GM19351 (cell line): Measurements from ENCODE around the gene BPIFB2.

ENCODE experiments used
- ATAC-seq: cut with Tn5 transposase; IDR thresholded peaks from one replicate; pipeline ENCODE4 v1.9.1; 2021; ENCODE audit warnings: mild to moderate bottlenecking, moderate library complexity; ENCODE audit not compliant: unreplicated experiment

Gene BPIFB2

GRCh38 chr20:32984196-32984595 is 23.3 kb upstream of the BPIFB2 start:
- ATAC-seq = no peak

GRCh38 chr20:32984631-32985354 is 22.7 kb upstream of the BPIFB2 start:
- ATAC-seq = no peak

- ATAC-seq = no peak
Measured at GRCh38 chr20:32985596-32985995, 21.9 kb upstream of the BPIFB2 start.

- no peak for ATAC-seq
Measured at GRCh38 chr20:32986331-32986966, 21.1 kb upstream of the BPIFB2 start.

- ATAC-seq = no peak
Measured at GRCh38 chr20:32987044-32987825, 20.3 kb upstream of the BPIFB2 start.

- ATAC-seq = no peak
Measured at GRCh38 chr20:32988008-32988407, 19.5 kb upstream of the BPIFB2 start.

- ATAC-seq = no peak
Measured at GRCh38 chr20:32989507-32990283, 17.8 kb upstream of the BPIFB2 start.

- no peak for ATAC-seq
Measured at GRCh38 chr20:32990426-32990825, 17.1 kb upstream of the BPIFB2 start.

GRCh38 chr20:32991383-32991782 is 16.1 kb upstream of the BPIFB2 start:
- ATAC-seq = no peak

GRCh38 chr20:32991792-32992641 is 15.5 kb upstream of the BPIFB2 start:
- ATAC-seq = no peak

GRCh38 chr20:32993496-32994050 is 13.9 kb upstream of the BPIFB2 start:
- no peak for ATAC-seq

GRCh38 chr20:32995802-32996201 is 11.7 kb upstream of the BPIFB2 start:
- no peak for ATAC-seq

- no peak for ATAC-seq
Measured at GRCh38 chr20:32997431-32997830, 10.1 kb upstream of the BPIFB2 start.

GRCh38 chr20:32999603-33000250 is 7.8 kb upstream of the BPIFB2 start:
- no peak for ATAC-seq

GRCh38 chr20:33000802-33001466 is 6.6 kb upstream of the BPIFB2 start:
- no peak for ATAC-seq

- no peak for ATAC-seq
Measured at GRCh38 chr20:33002087-33002808, 5.3 kb upstream of the BPIFB2 start.

GRCh38 chr20:33004141-33004751 is 3.3 kb upstream of the BPIFB2 start, which contains the start of gene SUN5:
Gene SUN5 (minus strand): TSS chr20:33004433. CDS start chr20:33004340, 93 bp downstream.
- ATAC-seq = no peak

- ATAC-seq = no peak
Measured at GRCh38 chr20:33005132-33005566, 2.4 kb upstream of the BPIFB2 start.
